Left kidney (tissue), 2 donors: Measurements from ENCODE around the gene DVL1. TPM values are rescaled to one million over a fixed set of nuclear protein-coding genes. Genes with fewer than 3 reads are reported as not detected.

Source experiments
- DNase-seq: peaks from one replicate; pipeline ENCODE4 v3.0.0-alpha.2; 2013
- polyA plus RNA-seq: library from polyadenylated mRNA; unstranded; fragments of 120-200 nt; gene quantifications from one replicate; pipeline ENCODE4 v1.2.1, GENCODE V29; 2013; ENCODE audit not compliant: insufficient read length

The DVL1 gene
- polyA plus RNA-seq, 1 donor = 22.0 TPM

DNA sequence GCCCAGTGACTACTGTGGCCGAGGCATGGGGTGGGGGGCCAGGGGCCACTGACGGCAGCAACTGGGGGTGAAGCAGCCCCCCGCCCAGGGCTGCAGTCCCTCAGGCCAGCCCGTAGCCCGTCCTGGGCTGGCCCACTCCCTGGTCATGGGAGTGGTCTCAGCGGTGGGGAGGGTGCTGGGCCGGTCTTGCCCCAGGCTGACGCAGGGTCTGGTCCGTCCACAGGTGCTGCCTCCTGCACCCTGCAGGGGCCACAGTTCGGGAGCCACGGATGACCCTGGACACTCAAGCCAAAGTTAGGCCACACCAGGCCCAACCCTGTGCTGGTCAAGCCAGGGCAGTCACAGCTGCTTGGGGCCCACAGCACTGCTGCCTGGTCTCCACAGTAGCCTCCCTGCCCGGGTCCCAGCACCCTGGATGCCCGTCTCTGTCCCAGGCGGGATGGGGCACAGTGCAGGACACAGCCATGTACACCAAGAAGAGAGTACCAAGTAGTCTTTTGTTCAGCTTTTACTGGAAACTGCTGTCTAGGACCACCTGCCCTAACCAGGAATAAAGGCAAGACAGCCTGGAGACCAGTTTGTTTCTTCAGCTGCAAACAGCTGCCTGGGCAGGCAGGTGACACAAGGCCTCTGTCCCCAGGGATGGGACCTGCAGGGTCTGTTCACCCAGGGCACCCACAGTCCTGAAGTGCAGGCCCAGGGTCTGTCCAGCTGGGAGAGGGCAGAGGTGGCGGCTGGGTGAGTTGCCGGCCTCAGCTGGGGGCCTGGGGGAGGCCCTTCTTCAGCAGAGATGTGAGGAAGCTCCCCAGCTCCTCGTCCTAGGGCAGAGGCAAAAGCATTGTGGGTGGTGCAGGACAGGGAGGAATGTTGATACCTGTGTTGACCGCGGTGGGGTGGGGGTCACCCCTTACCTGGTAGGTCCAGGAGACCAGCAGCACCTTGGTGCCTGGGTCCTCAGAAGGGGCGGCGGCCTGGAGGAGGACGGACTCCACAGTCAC is 37.8 kb downstream of the DVL1 start:
- DNase-seq = no peak

GRCh38 chr1:1310476-1311053 is 38.7 kb downstream of the DVL1 start:
- DNase-seq = no peak

- DNase-seq = no peak
Observed at GRCh38 chr1:1310109-1310385, 39.2 kb downstream of the DVL1 start.

- DNase-seq = no peak
Observed at GRCh38 chr1:1309251-1310108, 39.7 kb downstream of the DVL1 start.

DNA sequence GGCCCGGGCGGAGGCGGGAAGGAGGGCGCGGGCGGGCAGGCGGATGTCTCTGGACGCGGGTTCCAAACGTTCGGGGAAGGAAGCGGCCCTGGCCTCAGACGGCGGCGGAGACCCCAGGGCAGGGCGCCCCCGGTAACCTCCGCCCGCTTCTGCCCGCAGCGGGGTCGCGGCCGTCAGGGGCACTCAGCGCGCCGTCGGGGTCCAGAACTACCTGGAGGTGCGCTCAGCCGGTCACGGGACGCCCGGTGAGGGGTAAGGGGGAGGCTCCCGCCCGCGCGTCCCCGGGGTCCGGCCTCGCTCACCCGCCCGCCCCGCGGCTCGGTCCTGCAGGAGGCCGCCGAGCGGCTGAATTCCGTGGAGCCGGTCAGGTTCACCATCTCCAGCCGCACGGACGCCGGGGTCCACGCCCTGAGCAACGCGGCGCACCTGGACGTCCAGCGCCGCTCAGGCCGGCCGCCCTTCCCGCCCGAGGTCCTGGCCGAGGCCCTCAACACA is 40.4 kb downstream of the DVL1 start:
- DNase-seq = no peak

DNA sequence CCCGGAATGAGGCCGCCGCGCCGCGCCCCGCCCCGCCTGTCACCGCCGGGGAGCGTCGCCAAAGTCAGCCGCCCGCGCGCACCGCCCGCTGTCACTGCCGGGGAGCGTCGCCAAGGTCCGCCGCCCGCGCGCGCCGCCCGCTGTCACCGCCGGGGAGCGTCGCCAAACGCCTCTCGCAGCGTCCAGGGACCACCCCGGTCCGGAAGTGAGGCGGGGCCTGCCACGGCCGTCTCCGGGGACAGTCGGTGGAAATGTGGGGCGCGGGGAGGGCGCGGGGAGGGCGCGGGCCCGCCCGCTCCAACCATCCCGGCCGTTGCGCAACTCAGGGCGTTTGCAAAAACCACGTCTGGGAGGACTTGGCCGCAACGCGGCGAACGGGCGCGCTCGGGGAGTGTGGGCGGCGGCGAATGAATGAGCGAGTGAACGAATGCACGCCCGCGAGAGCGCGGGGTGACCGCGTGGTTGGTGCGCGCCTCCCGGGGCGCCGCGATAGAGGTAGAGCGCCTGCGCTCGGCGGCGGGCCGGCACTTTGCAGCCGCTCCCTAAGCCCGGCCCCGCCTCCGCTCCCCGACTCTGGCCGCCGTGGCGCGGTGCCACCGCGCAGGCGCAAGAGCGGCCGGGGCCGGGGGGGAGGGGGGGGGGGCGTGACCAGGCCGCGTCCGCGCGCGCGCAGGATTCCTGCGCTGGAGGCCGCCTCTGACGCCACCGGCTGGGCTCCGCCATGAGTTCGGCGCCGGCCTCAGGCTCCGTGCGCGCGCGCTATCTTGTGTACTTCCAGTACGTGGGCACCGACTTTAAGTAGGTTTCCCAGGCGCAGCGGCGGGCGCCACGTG is 41.1 kb downstream of the DVL1 start, which contains the start of the genes ACAP3 and PUSL1:
ACAP3 (minus strand) TSS at position 8 of the 833 bp plus-strand sequence. CDS start 115 bp downstream, outside the sequence.
PUSL1 (plus strand) TSS at position 675 of the 833 bp plus-strand sequence; CDS start at position 722, 47 bp downstream.
- DNase-seq = peak; percentile 86

GRCh38 chr1:1307261-1307922 is 41.8 kb downstream of the DVL1 start:
- no peak for DNase-seq

GRCh38 chr1:1306661-1307260 is 42.5 kb downstream of the DVL1 start:
- DNase-seq = no peak

GRCh38 chr1:1306070-1306660 is 43.1 kb downstream of the DVL1 start:
- DNase-seq = no peak

GRCh38 chr1:1305300-1306069 is 43.7 kb downstream of the DVL1 start:
- no peak for DNase-seq

GRCh38 chr1:1304331-1305299 is 44.6 kb downstream of the DVL1 start:
- peak; percentile 53 for DNase-seq

DNA sequence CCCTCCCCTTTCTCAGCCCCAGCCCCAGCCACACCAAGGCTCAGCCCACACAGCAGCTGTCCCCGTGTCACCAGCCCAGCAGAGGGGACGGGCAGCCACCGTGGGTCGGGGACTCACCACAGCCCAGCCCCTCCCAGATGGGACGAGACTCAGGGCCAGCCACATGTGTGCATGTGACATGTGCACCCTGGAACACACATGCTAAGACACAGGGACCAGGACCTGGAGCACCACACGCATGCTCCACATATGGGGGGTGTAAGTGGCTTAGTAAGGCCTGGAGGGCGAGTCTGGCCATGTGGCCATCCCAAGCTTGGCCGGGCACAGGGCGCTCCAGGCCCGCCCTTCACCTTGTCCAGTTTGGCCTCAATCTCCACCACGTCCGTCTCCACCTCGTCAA is 45.5 kb downstream of the DVL1 start:
- no peak for DNase-seq

DNA sequence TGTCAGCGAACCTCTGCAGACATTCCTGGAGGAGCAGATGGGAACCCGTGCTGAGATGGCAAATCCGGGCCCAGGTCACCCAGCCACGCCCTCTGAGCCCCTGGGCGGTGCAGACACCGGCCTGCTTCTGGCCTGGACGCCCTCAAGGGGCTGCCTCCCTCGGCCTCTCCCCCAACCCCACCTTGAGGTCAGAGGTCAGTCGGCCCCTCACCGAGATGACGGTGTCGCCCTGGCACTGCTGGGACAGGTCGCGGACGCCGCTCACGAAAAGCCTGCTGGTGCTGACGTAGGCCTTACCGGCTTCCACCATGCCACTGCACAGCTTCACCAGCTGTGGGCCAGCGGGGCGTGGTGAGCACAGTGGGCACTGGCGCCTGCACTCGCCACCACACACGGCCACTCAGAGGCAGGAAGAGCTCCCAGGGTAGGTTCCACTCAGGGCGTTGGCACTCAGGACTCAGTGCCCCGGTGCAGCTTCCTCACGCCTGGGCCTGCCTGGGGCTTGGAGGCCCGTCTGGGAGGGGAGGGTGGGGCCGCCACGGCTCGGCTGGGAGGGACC is 46.2 kb downstream of the DVL1 start:
- DNase-seq = no peak

GRCh38 chr1:1302006-1302430 is 47.2 kb downstream of the DVL1 start:
- no peak for DNase-seq

DNA sequence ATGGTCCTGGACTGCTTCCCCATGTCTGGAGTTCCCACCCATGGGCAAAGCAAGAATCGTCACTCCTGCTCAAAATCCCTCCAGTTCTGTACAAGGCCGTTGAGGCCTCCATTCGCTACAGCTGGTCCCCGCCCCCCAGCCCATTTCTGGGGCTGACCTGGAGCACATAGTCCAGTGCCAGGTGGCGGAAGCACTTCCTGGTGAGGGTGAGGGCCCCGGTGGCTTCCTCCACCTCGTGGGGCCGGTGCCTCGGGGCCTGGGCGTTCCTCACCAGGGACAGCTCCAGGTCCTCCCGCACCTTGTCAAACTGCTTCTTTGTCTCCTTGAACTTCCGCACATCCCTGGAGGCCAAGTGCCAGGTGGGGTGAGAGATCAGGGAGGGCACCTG is 48.9 kb downstream of the DVL1 start:
- DNase-seq = no peak

DNA sequence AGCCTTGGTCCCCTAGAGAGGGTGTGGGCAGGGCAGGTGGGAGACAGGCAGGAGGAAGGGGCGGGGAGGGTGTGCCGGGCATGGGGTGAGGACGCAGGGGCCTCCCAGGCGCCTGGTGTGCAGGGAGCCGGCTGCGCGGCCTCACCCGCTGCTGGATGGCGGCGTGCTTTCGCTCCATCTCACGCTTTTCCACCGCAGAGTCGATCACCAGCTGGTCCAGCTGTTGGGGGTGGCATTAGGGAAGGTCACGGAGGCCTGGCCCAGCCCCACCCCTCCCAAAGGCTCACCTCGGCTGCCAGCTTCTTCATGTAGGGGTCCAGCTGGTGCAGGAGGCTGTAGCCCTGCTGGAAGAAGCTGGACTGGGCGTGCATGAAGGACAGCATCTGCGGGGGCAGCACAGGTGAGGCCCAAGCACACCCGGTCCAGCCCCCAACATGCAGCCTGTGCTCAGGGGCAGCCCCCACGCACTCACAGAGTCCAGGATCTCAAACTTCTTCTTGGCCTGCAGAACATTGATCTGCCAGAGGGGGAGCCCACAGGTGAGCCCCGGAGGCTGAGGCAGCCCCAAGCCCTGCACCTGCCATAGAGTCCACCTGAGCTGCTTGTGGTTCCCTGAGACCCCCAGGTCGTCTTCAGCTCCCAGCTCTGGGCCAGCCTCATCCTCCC is 49.4 kb downstream of the DVL1 start:
- DNase-seq = no peak
